ENCODE data around the gene AP5S1. TPM values are rescaled to one million over a fixed set of nuclear protein-coding genes. Genes with fewer than 3 reads are reported as not detected.
"Not testable (repeated sequence)": the region's sequence is repeated elsewhere in the genome, so short reads cannot be mapped to it uniquely, and the experiment has no call there.

Gene AP5S1
- total RNA-seq, 1 experiment from 2014 or later: 17.5 TPM

- Histone ChIP-seq H3K36me3 (ENCODE audit: insufficient read depth, low read length, poor library complexity, severe bottlenecking) (peaks cover 6% of the 10 kb centered on the region), H3K27ac (ENCODE audit: low read depth, low read length, poor library complexity, severe bottlenecking) (no peak overlapping the region), H3K4me1 (ENCODE audit: insufficient read depth, low read length, poor library complexity, severe bottlenecking) (peaks cover 5% of the 10 kb centered on the region), H3K4me3 (ENCODE audit: low read depth, low read length, poor library complexity, severe bottlenecking) (no peak overlapping the region), H3K9me3 (ENCODE audit: low read depth, low read length, poor library complexity, severe bottlenecking) (no peaks in the 10 kb centered on the region), H3K27me3 (replicated peaks; ENCODE audit: insufficient read depth, low read depth, low read length, poor library complexity) (no peaks in the 10 kb centered on the region)
- ChIA-PET CTCF (no interaction called here), POLR2A (ENCODE audit: low non-redundant PET) (no interaction called here)
- no peak for DNase-seq (ENCODE audit: low spot score)
- intact Hi-C loops (cut with micrococcal nuclease; ENCODE audit: unreplicated experiment): no loop called here
- no peak for TF ChIP-seq EZH2 (IDR thresholded peaks at IDR 0.05; ENCODE audit: borderline replicate concordance, low read depth, low read length, poor library complexity, severe bottlenecking)
- TF ChIP-seq, protein P1, sequence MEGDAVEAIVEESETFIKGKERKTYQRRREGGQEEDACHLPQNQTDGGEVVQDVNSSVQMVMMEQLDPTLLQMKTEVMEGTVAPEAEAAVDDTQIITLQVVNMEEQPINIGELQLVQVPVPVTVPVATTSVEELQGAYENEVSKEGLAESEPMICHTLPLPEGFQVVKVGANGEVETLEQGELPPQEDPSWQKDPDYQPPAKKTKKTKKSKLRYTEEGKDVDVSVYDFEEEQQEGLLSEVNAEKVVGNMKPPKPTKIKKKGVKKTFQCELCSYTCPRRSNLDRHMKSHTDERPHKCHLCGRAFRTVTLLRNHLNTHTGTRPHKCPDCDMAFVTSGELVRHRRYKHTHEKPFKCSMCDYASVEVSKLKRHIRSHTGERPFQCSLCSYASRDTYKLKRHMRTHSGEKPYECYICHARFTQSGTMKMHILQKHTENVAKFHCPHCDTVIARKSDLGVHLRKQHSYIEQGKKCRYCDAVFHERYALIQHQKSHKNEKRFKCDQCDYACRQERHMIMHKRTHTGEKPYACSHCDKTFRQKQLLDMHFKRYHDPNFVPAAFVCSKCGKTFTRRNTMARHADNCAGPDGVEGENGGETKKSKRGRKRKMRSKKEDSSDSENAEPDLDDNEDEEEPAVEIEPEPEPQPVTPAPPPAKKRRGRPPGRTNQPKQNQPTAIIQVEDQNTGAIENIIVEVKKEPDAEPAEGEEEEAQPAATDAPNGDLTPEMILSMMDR (conservative IDR thresholded peaks at IDR 0.05; ENCODE audit: low read depth, low read length): no peak
- no TSS peak for BruUV-seq (replicated peaks)
Measured at GRCh38 chr20:3825526-3825925, 5.2 kb downstream of the AP5S1 start.

DNA sequence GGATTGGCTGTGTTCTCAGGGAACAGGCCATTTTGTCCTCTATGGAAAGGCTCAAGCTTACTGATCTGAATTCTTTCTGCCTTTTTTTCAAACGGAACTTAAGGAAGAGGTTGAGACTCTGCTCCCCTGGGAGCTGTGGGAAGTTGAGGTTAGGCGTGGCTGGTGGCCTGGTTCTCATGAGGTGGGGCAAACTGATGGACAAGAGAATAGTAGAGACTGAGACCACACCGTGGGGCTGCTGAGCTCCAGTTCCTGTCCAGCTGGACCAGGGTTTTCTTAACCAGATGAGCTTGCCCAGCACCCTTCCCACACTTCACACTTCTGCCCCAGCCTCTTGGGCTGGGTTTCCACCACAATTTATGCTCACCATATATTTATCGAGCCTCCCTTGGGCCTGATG, 6.1 kb downstream of the AP5S1 start:
- intact Hi-C loops (cut with micrococcal nuclease; ENCODE audit: unreplicated experiment): no loop called here
- Histone ChIP-seq H3K9me3 (ENCODE audit: low read depth, low read length, poor library complexity, severe bottlenecking) (no peaks in the 10 kb centered on the region), H3K27me3 (replicated peaks; ENCODE audit: insufficient read depth, low read depth, low read length, poor library complexity) (no peaks in the 10 kb centered on the region), H3K4me3 (ENCODE audit: low read depth, low read length, poor library complexity, severe bottlenecking) (no peak overlapping the region), H3K4me1 (ENCODE audit: insufficient read depth, low read length, poor library complexity, severe bottlenecking) (peaks cover under 1% of the 10 kb centered on the region), H3K36me3 (ENCODE audit: insufficient read depth, low read length, poor library complexity, severe bottlenecking) (peaks cover 6% of the 10 kb centered on the region), H3K27ac (ENCODE audit: low read depth, low read length, poor library complexity, severe bottlenecking) (no peak overlapping the region)
- POLR2A ChIA-PET (ENCODE audit: low non-redundant PET): no interaction called here
- TF ChIP-seq EZH2 (IDR thresholded peaks at IDR 0.05; ENCODE audit: borderline replicate concordance, low read depth, low read length, poor library complexity, severe bottlenecking): no peak
- TF ChIP-seq, protein P1 (conservative IDR thresholded peaks at IDR 0.05; ENCODE audit: low read depth, low read length): no peak
- DNase-seq (ENCODE audit: low spot score): no peak
- BruUV-seq (replicated peaks): no TSS peak
- CTCF ChIA-PET: no interaction called here

- no peak overlapping the region for H3K27ac ChIP-seq (ENCODE audit: low read depth, low read length, poor library complexity, severe bottlenecking)
- BruUV-seq (replicated peaks): no TSS peak
- ChIA-PET POLR2A (ENCODE audit: low non-redundant PET) (no interaction called here), CTCF (no interaction called here)
- H3K27me3 ChIP-seq (replicated peaks; ENCODE audit: insufficient read depth, low read depth, low read length, poor library complexity): no peaks in the 10 kb centered on the region
- H3K4me1 ChIP-seq (ENCODE audit: insufficient read depth, low read length, poor library complexity, severe bottlenecking): no peaks in the 10 kb centered on the region
- no peak overlapping the region for H3K4me3 ChIP-seq (ENCODE audit: low read depth, low read length, poor library complexity, severe bottlenecking)
- DNase-seq (ENCODE audit: low spot score): no peak
- intact Hi-C loops (cut with micrococcal nuclease; ENCODE audit: unreplicated experiment): no loop called here
- H3K36me3 ChIP-seq (ENCODE audit: insufficient read depth, low read length, poor library complexity, severe bottlenecking): no peaks in the 10 kb centered on the region
- no peaks in the 10 kb centered on the region for H3K9me3 ChIP-seq (ENCODE audit: low read depth, low read length, poor library complexity, severe bottlenecking)
- no peak for TF ChIP-seq EZH2 (IDR thresholded peaks at IDR 0.05; ENCODE audit: borderline replicate concordance, low read depth, low read length, poor library complexity, severe bottlenecking)
- TF ChIP-seq, protein P1 (conservative IDR thresholded peaks at IDR 0.05; ENCODE audit: low read depth, low read length): no peak
Measured at GRCh38 chr20:3828798-3829197, 8.5 kb downstream of the AP5S1 start.

- H3K27me3 ChIP-seq (replicated peaks; ENCODE audit: insufficient read depth, low read depth, low read length, poor library complexity); H3K4me1 ChIP-seq (ENCODE audit: insufficient read depth, low read length, poor library complexity, severe bottlenecking); POLR2A ChIA-PET (ENCODE audit: low non-redundant PET); intact Hi-C loops (cut with micrococcal nuclease; ENCODE audit: unreplicated experiment); BruUV-seq (replicated peaks); H3K9me3 ChIP-seq (ENCODE audit: low read depth, low read length, poor library complexity, severe bottlenecking); DNase-seq (ENCODE audit: low spot score); CTCF ChIA-PET; H3K4me3 ChIP-seq (ENCODE audit: low read depth, low read length, poor library complexity, severe bottlenecking); H3K36me3 ChIP-seq (ENCODE audit: insufficient read depth, low read length, poor library complexity, severe bottlenecking); H3K27ac ChIP-seq (ENCODE audit: low read depth, low read length, poor library complexity, severe bottlenecking): not testable (repeated sequence)
Measured at GRCh38 chr20:3829891-3830290, 9.5 kb downstream of the AP5S1 start.

Measured in A673 (cell line).